Naive B cell (primary cell): ENCODE measurements around the gene DNAJC11. TPM values are rescaled to one million over a fixed set of nuclear protein-coding genes. Genes with fewer than 3 reads are reported as not detected.
"Not testable (repeated sequence)": the region's sequence is repeated elsewhere in the genome, so short reads cannot be mapped to it uniquely, and the experiment has no call there.

Source experiments
- ATAC-seq, 2 donors: fragments of 150-1000 bp; cut with Tn5 transposase; 2 replicates each; pipeline ENCODE4 v1.10.0; 2021; ENCODE audit warnings: low read depth in 2 of 2, mild to moderate bottlenecking in 2 of 2, moderate library complexity in 2 of 2
- DNase-seq: peaks from one replicate; pipeline ENCODE4 v3.0.0; 2022
- H3K27ac Mint-ChIP-seq, 6 donors: one replicate each; pipeline ENCODE4 v1.8.0; 2020 to 2022; ENCODE audit warnings: mild to moderate bottlenecking in 6 of 6, mixed read lengths in 6 of 6, moderate library complexity in 5 of 6, inconsistent platforms in 2 of 6
- H3K27me3 Mint-ChIP-seq, 3 donors: one replicate each; pipeline ENCODE4 v1.8.0; 2021 to 2022; ENCODE audit warnings: mixed read lengths in 3 of 3, mild to moderate bottlenecking in 1 of 3
- H3K36me3 Mint-ChIP-seq, 2 donors: one replicate each; pipeline ENCODE4 v1.8.0; 2020 to 2022; ENCODE audit warnings: mixed read lengths in 2 of 2, inconsistent platforms in 1 of 2, mild to moderate bottlenecking in 1 of 2
- H3K4me1 Mint-ChIP-seq, 3 donors: one replicate each; pipeline ENCODE4 v1.8.0; 2020 to 2022; ENCODE audit warnings: mixed read lengths in 3 of 3, inconsistent platforms in 1 of 3, mild to moderate bottlenecking in 1 of 3, moderate library complexity in 1 of 3
- H3K4me3 Mint-ChIP-seq, 8 donors: one replicate each; pipeline ENCODE4 v1.8.0; 2020 to 2022; ENCODE audit warnings: mild to moderate bottlenecking in 8 of 8, mixed read lengths in 8 of 8, moderate library complexity in 8 of 8, inconsistent platforms in 2 of 8
- H3K9me3 Mint-ChIP-seq, 7 donors: one replicate each; pipeline ENCODE4 v1.8.0; 2020 to 2022; ENCODE audit warnings: mixed read lengths in 7 of 7, mild to moderate bottlenecking in 5 of 7, inconsistent platforms in 2 of 7, moderate library complexity in 1 of 7
- polyA plus RNA-seq, 6 donors: library from polyadenylated mRNA; unstranded; fragments of 300-500 nt; fragmentation: Illumina TruSeq; gene quantifications; one replicate each; pipeline ENCODE4 v1.2.3, GENCODE V29; 2021; ENCODE audit warnings: low read depth in 6 of 6

DNAJC11 gene
- polyA plus RNA-seq, 6 donors from 2014 or later, result 17.4 to 24.6 (median 20.5) TPM

GRCh38 chr1:6658359-6659060 is 43.1 kb downstream of the DNAJC11 start:
- peak overlapping the region in 1 of 6 donors; percentile 23 for H3K27ac Mint-ChIP-seq
- no peak for ATAC-seq

GRCh38 chr1:6657138-6657537 is 44.5 kb downstream of the DNAJC11 start:
- Mint-ChIP-seq H3K27ac (peak overlapping the region in 2 of 6 donors; percentile 38 to 44), H3K36me3 (peaks cover 0 to 4% of the 10 kb centered on the region in 2 donors), H3K4me3 (no peak overlapping the region), H3K27me3 (no peaks in the 10 kb centered on the region), H3K9me3 (no peaks in the 10 kb centered on the region), H3K4me1 (no peaks in the 10 kb centered on the region)
- ATAC-seq (no peak), DNase-seq (no peak)

More at GRCh38 chr1:6658359-6659060, 43.1 kb downstream of the DNAJC11 start:
- Mint-ChIP-seq H3K27me3 (no peaks in the 10 kb centered on the region), H3K4me3 (no peak overlapping the region), H3K4me1 (peaks cover 0 to 2% (median 0%) of the 10 kb centered on the region in 3 donors), H3K36me3 (peaks cover 0 to 8% of the 10 kb centered on the region in 2 donors), H3K9me3 (no peaks in the 10 kb centered on the region)
- no peak for DNase-seq

DNA sequence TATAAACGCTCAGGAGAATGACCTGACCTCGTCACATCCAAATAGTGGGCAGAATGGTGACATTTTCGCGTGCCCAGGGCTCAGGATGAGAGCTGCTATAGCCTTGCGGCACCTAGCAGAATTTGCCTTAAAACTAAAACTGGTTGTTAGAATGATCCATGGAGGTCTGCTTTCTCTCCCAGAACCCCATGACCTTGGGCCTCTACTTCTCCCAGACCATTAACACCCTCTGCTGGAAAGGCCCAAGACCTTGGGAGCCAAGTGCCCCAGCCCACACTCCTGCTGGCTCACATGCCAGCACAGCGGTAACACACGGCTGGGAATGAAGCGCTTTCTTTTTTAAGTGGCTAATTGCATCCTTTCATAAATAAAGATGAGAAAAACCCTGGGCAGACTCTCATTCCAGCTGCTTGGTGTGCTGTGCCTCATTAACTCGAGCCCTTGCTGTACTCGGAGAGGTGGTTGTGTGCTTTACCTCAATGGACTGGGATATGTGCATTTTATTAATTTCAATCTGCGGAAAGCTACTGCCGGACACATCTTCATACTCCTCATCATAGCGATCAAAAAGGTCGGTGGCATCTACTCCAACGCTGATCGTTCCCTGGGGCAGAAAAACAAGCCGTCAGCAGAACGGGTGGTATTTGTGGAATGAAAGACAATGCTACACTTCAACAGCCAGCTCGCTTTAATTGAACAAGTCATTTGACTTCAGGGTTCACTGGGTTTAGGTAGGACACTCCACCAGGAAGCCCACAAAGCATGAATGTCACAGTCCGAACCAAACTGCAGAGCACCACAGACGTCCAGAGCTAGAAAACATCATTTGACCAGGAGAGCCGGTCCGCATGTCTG is 48.0 kb downstream of the DNAJC11 start:
- Mint-ChIP-seq H3K9me3 (no peaks in the 10 kb centered on the region), H3K36me3 (peaks cover 0 to 4% of the 10 kb centered on the region in 2 donors), H3K27ac (no peak overlapping the region), H3K4me3 (no peak overlapping the region), H3K27me3 (no peaks in the 10 kb centered on the region), H3K4me1 (no peaks in the 10 kb centered on the region)
- no peak for DNase-seq
- no peak for ATAC-seq

DNA sequence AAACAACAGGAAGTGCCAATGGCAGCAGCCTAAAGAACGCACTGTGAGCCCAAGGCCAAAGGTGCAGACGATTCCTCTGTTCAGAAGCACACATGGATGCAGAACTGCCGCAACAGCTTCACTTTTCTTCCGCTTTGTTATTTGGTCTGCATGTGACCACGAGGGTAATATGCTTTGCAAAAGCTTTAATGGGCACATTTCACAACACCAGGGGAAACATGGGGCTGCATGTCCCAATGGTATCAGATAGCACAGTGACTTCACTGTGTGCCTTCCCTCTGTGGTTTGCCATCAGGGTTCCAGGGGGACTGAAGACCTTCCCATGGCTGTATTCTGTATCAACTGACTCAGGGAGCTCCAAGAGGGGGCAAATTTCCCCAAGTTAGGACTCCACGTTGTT is 48.6 kb downstream of the DNAJC11 start:
- Mint-ChIP-seq H3K9me3 (no peaks in the 10 kb centered on the region), H3K4me3 (no peak overlapping the region), H3K27me3 (no peaks in the 10 kb centered on the region), H3K36me3 (peaks cover 0 to 4% of the 10 kb centered on the region in 2 donors), H3K27ac (no peak overlapping the region), H3K4me1 (no peaks in the 10 kb centered on the region)
- ATAC-seq (no peak), DNase-seq (no peak)

DNA sequence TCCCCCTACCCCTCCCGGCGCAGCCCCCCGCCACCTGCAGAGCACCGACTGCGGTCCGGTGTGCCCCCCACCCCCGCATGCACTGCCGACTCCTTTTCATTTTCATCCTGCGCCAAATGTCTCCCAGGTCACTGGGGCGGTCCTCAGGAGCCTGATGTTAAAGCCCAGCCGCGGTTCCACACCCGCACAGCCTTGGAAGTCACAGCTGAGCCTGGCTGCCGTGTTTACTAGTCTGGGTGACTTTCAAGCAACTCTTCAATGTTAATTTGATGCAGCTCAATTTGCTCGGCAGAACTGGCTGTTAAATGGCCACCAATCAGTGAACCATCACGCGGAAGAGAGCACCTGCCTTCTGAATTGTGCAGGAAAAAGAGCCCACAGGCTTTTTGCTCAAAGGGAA is 49.7 kb downstream of the DNAJC11 start:
- no peak for ATAC-seq
- no peak overlapping the region for H3K4me3 Mint-ChIP-seq
- H3K36me3 Mint-ChIP-seq, result peaks cover 0 to 4% of the 10 kb centered on the region in 2 donors
- DNase-seq, result no peak
- H3K4me1 Mint-ChIP-seq, result no peaks in the 10 kb centered on the region
- H3K27ac Mint-ChIP-seq, result peak overlapping the region in 1 of 6 donors; percentile 81
- H3K27me3 Mint-ChIP-seq, result no peaks in the 10 kb centered on the region
- no peaks in the 10 kb centered on the region for H3K9me3 Mint-ChIP-seq

- Mint-ChIP-seq H3K27me3 (no peaks in the 10 kb centered on the region), H3K9me3 (no peaks in the 10 kb centered on the region), H3K27ac (no peak overlapping the region), H3K4me3 (no peak overlapping the region), H3K36me3 (peaks cover 0 to 4% of the 10 kb centered on the region in 2 donors), H3K4me1 (peaks cover 0 to 4% (median 0%) of the 10 kb centered on the region in 3 donors)
- ATAC-seq (no peak), DNase-seq (no peak)
These were observed 53.1 kb downstream of the DNAJC11 start for GRCh38 chr1:6648556-6648955.

GRCh38 chr1:6646499-6647148 is 55.0 kb downstream of the DNAJC11 start:
- Mint-ChIP-seq H3K27ac (peak overlapping the region in 1 of 6 donors; percentile 15), H3K4me3 (no peak overlapping the region), H3K36me3 (peaks cover 9 to 15% of the 10 kb centered on the region in 2 donors), H3K27me3 (no peaks in the 10 kb centered on the region), H3K4me1 (peaks cover 0 to 4% (median 0%) of the 10 kb centered on the region in 3 donors), H3K9me3 (no peaks in the 10 kb centered on the region)
- DNase-seq, result peak; percentile 39
- ATAC-seq, result peak in 1 of 2 donors; percentile 50

DNA sequence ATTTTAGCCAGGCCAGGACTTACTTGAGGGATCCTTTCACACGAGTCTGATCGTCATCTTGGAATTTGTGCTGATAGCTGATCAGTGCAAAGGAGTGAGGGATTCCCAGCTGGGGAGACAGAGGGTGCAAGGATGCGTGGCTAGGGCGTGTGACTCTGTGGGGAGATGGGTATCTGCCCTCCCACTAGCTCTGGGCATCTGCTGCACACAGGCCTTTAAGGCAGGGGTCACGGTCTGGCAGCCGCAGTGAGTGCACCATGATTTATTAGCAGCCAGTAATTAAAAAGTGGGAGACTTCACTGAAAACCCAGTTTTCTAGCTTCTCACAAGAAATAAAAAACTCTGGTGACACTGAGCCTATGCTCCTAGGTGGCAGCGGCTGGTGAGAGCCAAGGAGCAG is 56.6 kb downstream of the DNAJC11 start:
- no peaks in the 10 kb centered on the region for H3K27me3 Mint-ChIP-seq
- ATAC-seq (no peak), DNase-seq (no peak)
- peak overlapping the region in 1 of 6 donors; percentile 47 for H3K27ac Mint-ChIP-seq
- peaks cover 9 to 17% of the 10 kb centered on the region in 2 donors for H3K36me3 Mint-ChIP-seq
- no peak overlapping the region for H3K4me3 Mint-ChIP-seq
- H3K4me1 Mint-ChIP-seq, result peaks cover 0 to 4% (median 0%) of the 10 kb centered on the region in 3 donors
- no peaks in the 10 kb centered on the region for H3K9me3 Mint-ChIP-seq

DNA sequence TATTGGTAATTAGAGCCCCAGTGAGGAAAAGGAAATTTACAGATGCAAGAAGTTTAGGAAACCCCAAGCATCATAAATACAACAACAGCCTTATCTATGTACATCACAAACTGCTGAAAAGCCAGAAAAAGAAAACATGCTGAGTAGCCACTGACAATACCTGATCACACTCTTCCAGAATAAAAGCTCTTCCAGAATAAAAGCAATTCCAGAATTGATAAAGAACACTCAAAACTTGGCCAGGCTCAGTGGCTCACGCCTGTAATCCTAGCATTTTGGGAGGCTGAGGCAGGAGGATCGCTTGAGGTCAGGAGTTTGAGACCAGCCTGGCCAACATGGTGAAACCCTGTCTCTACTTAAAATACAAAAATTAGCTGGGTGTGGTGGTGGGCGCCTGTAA is 60.7 kb downstream of the DNAJC11 start:
- not testable (repeated sequence) for H3K9me3 Mint-ChIP-seq, DNase-seq, H3K4me1 Mint-ChIP-seq, ATAC-seq, H3K27ac Mint-ChIP-seq, H3K4me3 Mint-ChIP-seq, H3K27me3 Mint-ChIP-seq
- H3K36me3 Mint-ChIP-seq, result peaks cover 9 to 17% of the 10 kb centered on the region in 2 donors

DNA sequence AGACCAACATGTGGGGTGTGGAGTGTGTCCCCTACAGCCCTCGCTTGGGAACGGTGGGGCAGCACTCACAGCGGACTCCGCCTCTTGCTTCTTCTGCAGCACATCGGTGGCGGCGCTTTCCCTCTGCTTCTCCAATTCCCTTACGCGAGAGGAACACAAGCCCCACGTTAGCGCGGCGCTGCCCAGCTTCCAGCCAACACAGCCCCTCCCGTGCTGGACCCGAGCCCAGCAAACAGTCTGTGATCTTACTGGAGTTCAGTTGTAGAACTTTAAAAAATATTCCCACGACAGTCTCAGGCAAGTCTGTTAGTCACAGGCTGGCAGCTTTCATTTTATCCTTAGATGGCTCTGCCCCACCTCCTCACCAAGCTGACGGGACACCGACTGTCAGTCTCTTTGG is 63.4 kb downstream of the DNAJC11 start:
- Mint-ChIP-seq H3K27me3 (no peaks in the 10 kb centered on the region), H3K27ac (peak overlapping the region in 1 of 6 donors; percentile 7), H3K4me3 (no peak overlapping the region), H3K4me1 (no peaks in the 10 kb centered on the region), H3K9me3 (no peaks in the 10 kb centered on the region), H3K36me3 (peaks cover 9 to 17% of the 10 kb centered on the region in 2 donors)
- ATAC-seq, result no peak
- no peak for DNase-seq

- no peak overlapping the region for H3K4me3 Mint-ChIP-seq
- DNase-seq, result no peak
- H3K36me3 Mint-ChIP-seq, result peaks cover 7 to 14% of the 10 kb centered on the region in 2 donors
- ATAC-seq, result no peak
- peak overlapping the region in 2 of 6 donors; percentile 27 to 69 for H3K27ac Mint-ChIP-seq
- no peaks in the 10 kb centered on the region for H3K4me1 Mint-ChIP-seq
- no peaks in the 10 kb centered on the region for H3K9me3 Mint-ChIP-seq
- H3K27me3 Mint-ChIP-seq, result no peaks in the 10 kb centered on the region
These were observed 63.8 kb downstream of the DNAJC11 start for GRCh38 chr1:6637770-6638169.

GRCh38 chr1:6636778-6637177 is 64.8 kb downstream of the DNAJC11 start:
- not testable (repeated sequence) for H3K9me3 Mint-ChIP-seq, H3K4me1 Mint-ChIP-seq, DNase-seq, H3K27me3 Mint-ChIP-seq, H3K27ac Mint-ChIP-seq, ATAC-seq, H3K36me3 Mint-ChIP-seq, H3K4me3 Mint-ChIP-seq

- peak overlapping the region in 1 of 8 donors; percentile 42 for H3K4me3 Mint-ChIP-seq
- H3K27me3 Mint-ChIP-seq, result no peaks in the 10 kb centered on the region
- H3K27ac Mint-ChIP-seq, result no peak overlapping the region
- no peaks in the 10 kb centered on the region for H3K36me3 Mint-ChIP-seq
- ATAC-seq (no peak), DNase-seq (no peak)
- no peaks in the 10 kb centered on the region for H3K9me3 Mint-ChIP-seq
- no peaks in the 10 kb centered on the region for H3K4me1 Mint-ChIP-seq
These were observed 65.5 kb downstream of the DNAJC11 start for GRCh38 chr1:6635910-6636760.
